Activated CD4-positive, alpha-beta T cell treated with anti-CD3 and anti-CD28 coated beads, Interleukin-2, amount 50 U/mL, for 48 hours (primary cell): ENCODE results near the gene PKNOX1.
"Not testable (repeated sequence)": the region's sequence is repeated elsewhere in the genome, so short reads cannot be mapped to it uniquely, and the experiment has no call there.

Source experiments
- DNase-seq, 2 experiments: peaks; one replicate each; pipeline ENCODE4 v3.0.0-alpha.2; 2020

PKNOX1 gene

DNA sequence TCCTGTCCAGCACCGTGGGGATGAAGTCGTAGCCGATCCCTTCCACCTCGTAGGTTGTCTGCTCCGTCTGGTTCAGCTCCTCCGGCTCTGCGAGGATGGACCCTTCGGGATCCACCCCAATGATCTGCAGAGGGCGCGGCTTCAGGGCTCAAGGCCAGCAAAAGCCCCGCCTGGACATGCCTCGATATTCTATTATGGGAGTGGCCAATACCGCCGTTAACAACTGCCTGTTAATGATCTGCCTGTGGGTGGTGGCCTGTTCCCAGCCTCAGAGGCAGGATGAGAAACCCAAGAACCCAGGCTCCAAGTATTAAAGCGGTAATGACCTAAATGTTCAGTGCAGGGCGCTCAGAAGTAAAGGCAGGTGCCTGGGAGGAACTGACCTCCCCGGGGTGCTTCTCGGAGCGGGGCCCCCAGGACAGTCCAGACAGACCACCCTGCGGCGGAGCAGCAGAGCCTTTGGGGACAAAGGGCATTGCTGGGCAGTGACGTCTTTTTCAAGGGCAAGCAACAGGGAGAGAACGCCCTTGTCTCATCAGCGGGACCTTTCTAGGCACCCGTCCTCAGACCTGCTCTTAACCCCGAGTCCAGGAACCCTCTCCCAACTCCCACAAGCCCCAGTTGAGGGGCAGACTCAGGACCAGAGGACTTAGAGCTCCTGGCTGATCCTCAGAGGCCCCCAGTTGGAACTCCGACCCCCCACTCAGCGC, 88.7 kb downstream of the PKNOX1 start:
- not testable (repeated sequence) for DNase-seq

DNA sequence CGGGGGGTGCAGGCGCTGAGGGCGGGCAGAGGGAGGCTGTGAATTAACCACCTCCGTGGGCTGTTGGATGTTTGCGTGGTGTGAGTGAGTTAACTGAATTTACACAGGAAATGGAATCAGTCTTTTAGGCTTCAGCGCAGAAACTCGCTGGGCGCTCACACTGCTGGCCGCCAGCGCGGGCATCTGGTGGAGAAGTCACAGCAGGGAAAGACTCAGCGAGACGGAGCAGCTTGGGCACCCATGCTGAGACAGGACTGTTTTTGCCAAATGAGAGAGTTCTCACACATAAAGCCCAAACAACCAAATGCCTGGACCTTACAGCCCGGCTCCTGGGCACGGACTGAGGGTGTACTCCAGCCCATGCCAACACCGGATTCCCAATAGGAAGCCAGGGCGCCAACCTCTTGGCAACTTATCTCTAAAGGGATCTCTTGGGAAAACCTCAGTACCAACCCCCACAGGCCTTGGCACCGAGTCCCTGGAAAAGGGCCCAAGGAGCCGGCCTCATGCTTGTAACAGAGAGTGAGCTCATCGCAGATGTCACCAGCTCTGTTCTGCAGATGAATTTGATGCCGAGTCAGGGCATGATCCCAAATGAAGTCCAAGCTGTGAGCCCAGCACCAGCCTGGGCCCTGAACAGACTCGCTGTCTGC, 90.0 kb downstream of the PKNOX1 start:
- DNase-seq: not testable (repeated sequence)

DNA sequence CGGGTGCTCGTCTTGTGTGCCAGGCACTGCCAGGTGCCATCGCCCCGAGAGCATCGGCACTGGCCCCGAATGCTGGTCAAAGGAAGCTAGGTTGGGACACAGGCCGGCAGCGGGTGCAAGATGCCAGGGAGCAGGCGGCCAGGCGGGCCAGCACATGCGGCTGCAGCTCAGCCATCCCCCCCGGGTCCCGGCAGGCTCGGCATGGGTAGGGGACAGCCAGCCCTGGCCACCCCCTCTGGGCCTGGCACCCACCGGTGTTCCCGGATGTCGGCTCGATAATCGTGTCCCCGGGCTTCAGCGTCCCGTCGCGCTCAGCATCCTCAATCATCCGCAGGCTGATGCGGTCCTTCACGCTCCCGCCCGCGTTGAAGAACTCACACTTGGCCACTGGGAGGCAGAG, 91.6 kb downstream of the PKNOX1 start:
- DNase-seq: not testable (repeated sequence)

DNA sequence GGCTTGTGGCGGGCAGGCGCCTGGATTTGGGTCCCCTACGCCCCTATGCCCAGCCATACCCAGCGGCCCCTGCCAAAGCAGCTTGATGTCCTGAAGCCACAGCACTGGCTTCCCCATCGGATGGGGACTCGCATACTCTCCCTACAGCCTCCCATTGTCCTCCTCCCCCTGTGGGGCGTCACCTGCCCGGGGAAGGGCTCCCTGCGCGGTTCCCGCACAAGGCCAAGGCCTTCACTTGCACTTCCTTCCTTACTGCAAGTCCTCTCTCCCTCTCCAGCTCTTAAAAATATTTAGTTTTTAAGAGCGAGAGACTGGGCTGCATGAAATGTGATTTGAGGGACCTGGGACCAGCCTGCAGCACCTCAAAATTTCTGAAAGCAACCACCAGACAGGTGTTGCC, 92.3 kb downstream of the PKNOX1 start:
- not testable (repeated sequence) for DNase-seq

DNA sequence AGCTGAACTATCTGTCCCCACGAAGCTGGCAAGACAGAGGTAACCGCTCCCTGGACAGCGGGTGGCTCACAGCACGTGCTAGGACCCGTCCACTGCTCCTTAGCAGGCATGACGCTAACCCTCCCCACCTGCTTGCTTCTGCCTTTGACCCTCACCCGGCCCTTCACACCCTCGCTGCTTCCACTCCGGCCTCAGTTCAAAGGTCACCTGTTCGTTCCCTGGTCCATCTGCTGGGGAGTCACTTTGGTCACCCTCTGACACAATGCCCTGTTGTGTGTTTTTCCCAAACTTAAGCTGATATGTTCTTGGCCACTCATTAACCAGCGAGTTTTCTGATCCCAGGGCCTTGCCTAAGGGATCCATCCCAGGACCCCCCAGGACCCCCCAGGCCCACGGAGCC, 93.7 kb downstream of the PKNOX1 start:
- not testable (repeated sequence) for DNase-seq

DNA sequence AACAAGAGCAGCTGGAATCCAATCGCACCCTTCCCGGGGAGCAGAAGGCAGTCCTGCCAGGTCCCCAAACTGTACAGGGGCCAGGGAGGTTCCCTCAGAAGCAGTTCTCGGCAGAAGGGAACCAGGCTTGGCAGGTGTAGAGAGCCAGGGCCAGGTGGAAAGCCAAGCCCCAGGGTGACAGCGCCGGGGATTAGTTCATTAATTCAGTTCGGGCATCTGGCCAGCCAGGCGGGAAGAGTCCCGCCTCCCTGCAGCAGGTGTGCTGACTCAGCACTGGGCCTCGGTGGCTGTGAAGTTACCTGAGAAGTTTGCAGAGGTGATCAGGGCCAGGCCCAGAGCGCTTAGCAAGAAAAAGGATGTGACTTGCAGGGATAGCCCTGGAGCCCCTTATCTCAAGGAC, 95.3 kb downstream of the PKNOX1 start:
- DNase-seq: not testable (repeated sequence)

DNA sequence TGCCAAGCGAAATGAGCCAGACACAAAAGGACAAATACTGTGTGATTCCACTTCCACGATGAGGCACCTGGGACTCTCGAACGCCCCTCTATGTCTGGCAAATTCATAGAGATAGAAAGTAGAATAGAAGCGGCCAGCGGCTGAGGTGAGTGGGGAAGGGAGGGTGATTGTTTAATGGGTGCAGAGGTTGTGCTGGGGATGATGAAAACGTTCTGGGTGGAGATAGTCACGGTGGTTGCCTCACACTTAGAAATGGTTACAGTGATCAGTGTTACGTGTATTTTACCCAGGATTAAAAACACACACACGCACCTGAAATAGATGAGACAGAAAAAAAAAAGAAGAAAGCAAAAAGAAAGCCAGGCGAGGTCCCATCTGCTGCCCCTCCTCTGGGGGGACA, 98.4 kb downstream of the PKNOX1 start:
- not testable (repeated sequence) for DNase-seq

DNA sequence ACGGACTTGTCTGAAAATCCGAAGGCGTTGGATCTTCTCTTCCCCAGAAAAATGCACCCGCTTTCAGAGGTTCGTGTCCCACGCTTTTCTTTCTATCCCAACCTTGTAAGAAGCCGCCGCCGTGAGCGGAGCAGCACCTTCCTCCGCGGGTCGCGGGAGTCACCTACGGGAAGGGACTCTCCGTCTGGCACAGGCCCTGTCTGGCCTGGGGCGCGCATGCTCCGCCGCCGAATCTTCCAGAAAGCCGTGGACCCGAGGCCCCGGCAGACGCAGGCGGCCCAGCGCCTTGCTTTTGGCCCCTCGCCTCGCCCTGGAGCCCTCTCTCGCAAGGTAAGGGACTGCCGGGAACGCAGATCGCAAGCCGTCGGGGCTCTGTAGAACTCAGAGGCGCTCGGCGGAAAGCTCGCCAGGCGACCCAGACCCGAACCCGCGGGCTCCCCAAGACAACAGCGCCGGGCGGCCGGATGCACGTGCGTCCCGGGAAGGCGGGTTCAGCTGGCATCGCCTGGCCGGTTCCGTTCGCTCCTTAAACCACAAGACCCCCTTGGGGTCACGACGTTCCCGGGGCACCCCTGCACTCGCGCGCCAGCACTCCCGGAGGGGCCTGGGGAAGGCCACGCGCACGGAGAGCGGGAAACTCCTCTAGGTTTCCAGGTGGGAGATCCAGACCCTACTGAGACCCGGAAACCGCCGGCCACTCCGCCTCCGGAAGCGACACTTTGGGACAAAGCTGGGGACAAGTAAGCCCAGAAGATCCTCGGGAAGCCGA, 100.2 kb downstream of the PKNOX1 start:
- DNase-seq: not testable (repeated sequence)

DNA sequence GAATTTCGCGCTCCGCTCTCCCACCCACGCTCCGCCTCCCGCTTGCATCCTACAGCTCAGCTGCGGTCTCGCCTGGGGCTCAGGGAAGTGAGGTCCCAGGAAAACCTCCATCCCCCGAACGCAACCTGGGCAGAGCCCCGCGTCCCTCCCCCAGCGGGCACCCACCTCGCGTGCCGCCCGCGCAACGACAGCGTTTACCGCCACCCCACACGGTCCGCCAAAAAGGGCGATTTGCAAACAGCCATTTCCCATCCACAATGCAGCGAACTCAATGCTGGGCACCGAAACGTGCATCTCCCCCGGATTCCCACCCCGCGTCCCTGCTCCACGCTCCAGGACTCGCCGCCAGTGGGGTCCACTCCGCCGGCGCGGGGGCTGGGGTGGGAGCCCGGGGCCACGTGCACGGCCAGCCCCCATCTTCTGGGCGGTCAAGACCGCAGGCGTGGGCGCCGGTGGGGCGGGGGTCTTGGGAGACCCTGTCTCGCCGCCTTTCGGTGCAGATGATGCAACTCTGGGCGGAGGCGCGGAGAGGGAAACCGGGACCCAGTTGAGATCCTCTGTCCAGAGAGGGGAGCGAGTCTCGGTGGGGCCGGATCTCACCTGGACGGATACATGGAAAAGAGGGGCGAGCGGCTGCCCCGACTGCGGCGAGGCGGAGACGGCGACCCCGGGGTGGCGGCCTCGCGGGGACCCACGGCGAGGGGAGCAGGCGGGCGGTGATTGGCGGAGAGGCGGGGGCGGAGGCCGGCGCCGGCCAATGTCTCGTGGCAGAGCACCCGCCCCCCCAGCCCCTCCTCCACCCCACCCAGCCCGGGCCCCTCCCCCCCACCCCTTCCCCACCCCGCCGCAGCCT, 101.0 kb downstream of the PKNOX1 start, which contains the start of gene CBS:
TSS of gene CBS (minus strand) at position 666 of the 853 bp plus-strand sequence. CDS start 3,642 bp downstream, outside the sequence.
- DNase-seq: not testable (repeated sequence)

DNA sequence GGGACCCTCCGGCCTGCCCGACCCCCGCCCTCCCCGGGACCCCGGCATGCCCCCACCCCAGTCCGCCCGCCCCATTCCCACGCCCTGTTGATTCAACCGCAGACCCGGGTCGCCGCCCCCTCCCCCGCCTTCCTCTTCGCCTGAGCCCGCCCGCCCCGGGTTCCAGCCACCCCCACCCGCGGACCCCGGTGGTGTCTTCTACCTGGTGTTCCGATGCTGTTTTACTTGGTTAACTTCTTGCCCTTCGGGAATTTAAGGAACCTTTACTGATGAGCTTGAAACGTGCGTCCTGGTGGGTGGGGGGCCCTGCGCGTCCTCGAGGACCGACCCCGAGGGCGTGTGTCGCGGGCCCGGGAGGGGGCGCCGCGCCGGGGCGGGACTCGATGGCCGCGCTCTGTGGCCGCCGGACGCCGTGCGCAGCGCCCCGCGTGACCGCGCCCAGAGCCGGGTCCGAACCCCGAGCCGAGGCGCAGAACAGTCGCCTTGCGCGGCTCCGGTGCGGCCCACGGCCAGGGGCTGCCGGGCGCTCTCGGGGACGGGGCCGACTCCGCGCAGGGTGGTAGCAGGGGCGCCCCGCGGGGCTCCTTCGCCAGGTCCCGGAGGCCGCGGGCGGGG, 101.8 kb downstream of the PKNOX1 start:
- DNase-seq: not testable (repeated sequence)

DNA sequence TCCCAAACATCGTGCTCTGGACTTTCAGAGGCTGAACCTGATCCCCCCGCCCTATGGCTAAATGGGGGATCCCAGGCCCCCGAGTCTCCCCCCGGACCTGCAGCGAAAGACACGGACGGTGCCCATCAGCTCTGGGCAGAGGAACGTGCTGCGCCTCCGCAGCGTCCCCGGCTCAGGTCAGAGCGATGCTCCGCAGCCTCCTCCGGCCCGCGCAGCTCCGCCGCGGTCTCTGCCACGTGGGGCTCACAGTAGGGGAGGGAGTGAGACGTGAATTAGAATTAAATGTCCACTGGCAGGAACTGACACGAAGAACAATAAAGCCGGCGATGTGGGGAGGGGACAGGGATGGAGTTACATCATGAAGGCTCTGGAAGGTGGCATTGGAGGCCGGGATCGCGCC, 102.3 kb downstream of the PKNOX1 start:
- DNase-seq: not testable (repeated sequence)

DNA sequence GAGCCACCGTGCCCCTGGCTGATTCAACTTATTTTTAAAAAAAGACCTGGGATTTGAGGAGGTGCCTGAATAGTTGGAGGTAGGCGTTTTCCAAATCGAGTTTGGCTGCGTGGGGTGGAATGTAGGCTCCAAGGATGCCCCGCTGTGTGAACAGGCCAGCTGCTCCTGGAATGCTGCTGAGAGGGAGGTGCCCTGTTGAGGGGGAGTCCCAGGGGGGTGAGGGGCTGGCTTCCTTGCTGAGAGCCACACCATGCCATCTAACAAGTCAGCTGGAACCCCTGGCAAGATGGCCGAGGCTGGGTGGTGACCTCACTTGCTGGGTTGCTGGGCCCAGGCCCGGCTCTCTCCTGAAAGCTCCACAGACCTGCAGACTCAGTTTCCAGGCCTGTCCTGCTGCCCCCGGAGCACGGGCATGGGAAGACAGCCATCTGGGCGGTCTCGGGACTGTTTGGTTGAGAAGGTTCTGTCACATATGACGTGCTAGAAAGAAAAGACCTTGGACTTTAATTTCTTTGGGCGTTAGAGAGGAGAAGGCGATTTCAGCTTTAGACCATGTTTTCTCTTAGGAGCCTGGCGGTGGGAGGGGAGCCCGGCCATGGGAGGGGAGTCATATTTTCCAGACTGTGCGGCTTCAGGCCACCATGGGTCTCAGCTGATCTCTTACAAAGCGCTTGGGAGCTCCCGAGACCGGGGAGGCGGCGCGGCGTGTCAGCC, 108.4 kb downstream of the PKNOX1 start:
- not testable (repeated sequence) for DNase-seq
